Ureter (tissue), 1 donor: Measurements from ENCODE around the gene RMRP. TPM values are rescaled to one million over a fixed set of nuclear protein-coding genes. Genes with fewer than 3 reads are reported as not detected.
"Not testable (repeated sequence)": the region's sequence is repeated elsewhere in the genome, so short reads cannot be mapped to it uniquely, and the experiment has no call there.

Experiments used
- DNase-seq: peaks from one replicate; pipeline ENCODE4 v3.0.0-alpha.2; 2020; ENCODE audit warnings: low spot score
- total RNA-seq: library from RNA; stranded (reverse); gene quantifications from one replicate; pipeline ENCODE4 v1.2.4, GENCODE V29; 2023
- donor health status: DM: yes; HTN: yes; CAD: no.

RMRP gene
- total RNA-seq, 1 donor from 2014 or later, result 3,373 TPM

- no peak for DNase-seq
These were observed 14.8 kb downstream of the RMRP start for GRCh38 chr9:35643046-35643445.

GRCh38 chr9:35641478-35641877 lies 16.3 kb downstream of the RMRP start:
- not testable (repeated sequence) for DNase-seq

GRCh38 chr9:35640431-35640830 lies 17.4 kb downstream of the RMRP start:
- DNase-seq, result not testable (repeated sequence)

GRCh38 chr9:35639631-35640030 lies 18.2 kb downstream of the RMRP start:
- no peak for DNase-seq

- not testable (repeated sequence) for DNase-seq
These were observed 18.6 kb downstream of the RMRP start for GRCh38 chr9:35639225-35639624.

GRCh38 chr9:35638751-35639150 lies 19.1 kb downstream of the RMRP start:
- not testable (repeated sequence) for DNase-seq

GRCh38 chr9:35637427-35637955 lies 20.3 kb downstream of the RMRP start:
- not testable (repeated sequence) for DNase-seq

GRCh38 chr9:35636877-35637246 lies 21.0 kb downstream of the RMRP start:
- DNase-seq, result not testable (repeated sequence)

- no peak for DNase-seq
These were observed 21.5 kb downstream of the RMRP start for GRCh38 chr9:35636135-35636876.

GRCh38 chr9:35635730-35636129 lies 22.1 kb downstream of the RMRP start:
- DNase-seq, result no peak

GRCh38 chr9:35629597-35629996 lies 28.2 kb downstream of the RMRP start:
- no peak for DNase-seq

- DNase-seq, result no peak
These were observed 29.3 kb downstream of the RMRP start for GRCh38 chr9:35628389-35628991.

- no peak for DNase-seq
These were observed 30.2 kb downstream of the RMRP start for GRCh38 chr9:35627575-35627974.

GRCh38 chr9:35619800-35620158 lies 38.0 kb downstream of the RMRP start:
- no peak for DNase-seq

GRCh38 chr9:35618854-35619799 lies 38.7 kb downstream of the RMRP start:
- no peak for DNase-seq

- DNase-seq, result no peak
These were observed 39.5 kb downstream of the RMRP start, which contains the start of gene CD72 for GRCh38 chr9:35618325-35618727. Gene CD72 (minus strand): TSS chr9:35618413. CDS start chr9:35618303, 110 bp downstream.

GRCh38 chr9:35617548-35617947 lies 40.3 kb downstream of the RMRP start:
- no peak for DNase-seq

- peak; percentile 71 for DNase-seq
These were observed 40.9 kb downstream of the RMRP start for GRCh38 chr9:35616681-35617459.

- no peak for DNase-seq
These were observed 41.7 kb downstream of the RMRP start for GRCh38 chr9:35615981-35616680.

GRCh38 chr9:35612843-35613242 lies 45.0 kb downstream of the RMRP start:
- no peak for DNase-seq

GRCh38 chr9:35612066-35612465 lies 45.8 kb downstream of the RMRP start:
- not testable (repeated sequence) for DNase-seq
